T-helper 2 cell treated with Interferon-gamma antibody and Interleukin-4, amounts not matched to agents 100 ng/mL and 5 ng/mL, for 36 hours (primary cell): ENCODE measurements around the gene PNRC2. TPM values are rescaled to one million over a fixed set of nuclear protein-coding genes. Genes with fewer than 3 reads are reported as not detected.

Source experiments
- intact Hi-C: fragments of 100-400 bp; cut with micrococcal nuclease; formaldehyde crosslinking; loops from one replicate; pipeline ENCODE4 v1.15.1; 2023
- total RNA-seq: library from RNA; stranded (reverse); gene quantifications from 2 replicates; pipeline ENCODE4 v1.2.3, GENCODE V29; 2022

Gene PNRC2
- total RNA-seq, result 129 and 157 TPM in 2 replicates

- intact Hi-C loops, result loop anchor here (1.0 to 5.0 kb wide), 8 partner anchors 21 to 683 kb away; partner anchors contain the start of genes E2F2, FUCA1, GALE and LYPLA2
Measured at GRCh38 chr1:23959461-23960290, at the start of gene PNRC2. PNRC2 (plus strand) TSS chr1:23959828; CDS start chr1:23961458, 1,630 bp downstream.

- intact Hi-C loops, result no loop called here
Measured at GRCh38 chr1:23910144-23910543, 49.5 kb upstream of the PNRC2 start.

- intact Hi-C loops, result no loop called here
Measured at GRCh38 chr1:23910553-23911246, 48.9 kb upstream of the PNRC2 start.

GRCh38 chr1:23911921-23912320 lies 47.7 kb upstream of the PNRC2 start:
- intact Hi-C loops, result no loop called here

GRCh38 chr1:23913212-23913880 lies 46.3 kb upstream of the PNRC2 start, which contains the start of gene CNR2:
CNR2 (minus strand) TSS chr1:23913362; CDS start chr1:23875617, 37,745 bp downstream.
- intact Hi-C loops, result no loop called here

- intact Hi-C loops, result no loop called here
Measured at GRCh38 chr1:23914921-23915320, 44.7 kb upstream of the PNRC2 start.

- intact Hi-C loops, result no loop called here
Measured at GRCh38 chr1:23915466-23915865, 44.2 kb upstream of the PNRC2 start.

GRCh38 chr1:23916209-23917131 lies 43.2 kb upstream of the PNRC2 start:
- intact Hi-C loops, result loop anchor here (1.0 to 2.0 kb wide), 3 partner anchors 48 to 144 kb away; partner anchors contain the start of gene FUCA1

- intact Hi-C loops, result no loop called here
Measured at GRCh38 chr1:23922321-23922943, 37.2 kb upstream of the PNRC2 start.

GRCh38 chr1:23923592-23924499 lies 35.8 kb upstream of the PNRC2 start:
- intact Hi-C loops, result no loop called here

GRCh38 chr1:23924601-23925000 lies 35.0 kb upstream of the PNRC2 start:
- intact Hi-C loops, result no loop called here

- intact Hi-C loops, result no loop called here
Measured at GRCh38 chr1:23925279-23925678, 34.3 kb upstream of the PNRC2 start.

- intact Hi-C loops, result no loop called here
Measured at GRCh38 chr1:23927097-23927496, 32.5 kb upstream of the PNRC2 start.

- intact Hi-C loops, result no loop called here
Measured at GRCh38 chr1:23928789-23929188, 30.8 kb upstream of the PNRC2 start.

GRCh38 chr1:23930270-23930669 lies 29.4 kb upstream of the PNRC2 start:
- intact Hi-C loops, result no loop called here

GRCh38 chr1:23930861-23931490 lies 28.7 kb upstream of the PNRC2 start:
- intact Hi-C loops, result no loop called here

- intact Hi-C loops, result no loop called here
Measured at GRCh38 chr1:23931491-23931880, 28.1 kb upstream of the PNRC2 start.

- intact Hi-C loops, result no loop called here
Measured at GRCh38 chr1:23936481-23937176, 23.0 kb upstream of the PNRC2 start.
